Esophagus muscularis mucosa (tissue), 3 donors: Measurements from ENCODE around the gene SAMD10.

Experiments
- POLR2A ChIP-seq: fragments of 450-650 bp; IDR thresholded peaks from one replicate; pipeline ENCODE4 v1.6.1; 2017; ENCODE audit warnings: antibody characterized with exemption, moderate library complexity, mild to moderate bottlenecking, low read depth
- POLR2AphosphoS5 ChIP-seq, 2 donors: sonication (generic); formaldehyde crosslinking; IDR thresholded peaks; one replicate each; pipeline ENCODE4 v1.6.1; 2017; ENCODE audit warnings: antibody characterized with exemption in 2 of 2
- TF ChIP-seq, protein P1 (sequence below), 3 experiments: fragments of 200-600 bp in 2 of 3; fragments of 450-650 bp in 1 of 3; sonication (generic) in 2 of 3; IDR thresholded peaks; one replicate each; pipeline ENCODE4 v1.5.1; 2017 to 2019; ENCODE audit warnings: antibody characterized with exemption in 3 of 3, mild to moderate bottlenecking in 2 of 3, moderate library complexity in 1 of 3

GRCh38 chr20:63979557-63980316 is at the start of gene SAMD10:
- TF ChIP-seq, protein P1, sequence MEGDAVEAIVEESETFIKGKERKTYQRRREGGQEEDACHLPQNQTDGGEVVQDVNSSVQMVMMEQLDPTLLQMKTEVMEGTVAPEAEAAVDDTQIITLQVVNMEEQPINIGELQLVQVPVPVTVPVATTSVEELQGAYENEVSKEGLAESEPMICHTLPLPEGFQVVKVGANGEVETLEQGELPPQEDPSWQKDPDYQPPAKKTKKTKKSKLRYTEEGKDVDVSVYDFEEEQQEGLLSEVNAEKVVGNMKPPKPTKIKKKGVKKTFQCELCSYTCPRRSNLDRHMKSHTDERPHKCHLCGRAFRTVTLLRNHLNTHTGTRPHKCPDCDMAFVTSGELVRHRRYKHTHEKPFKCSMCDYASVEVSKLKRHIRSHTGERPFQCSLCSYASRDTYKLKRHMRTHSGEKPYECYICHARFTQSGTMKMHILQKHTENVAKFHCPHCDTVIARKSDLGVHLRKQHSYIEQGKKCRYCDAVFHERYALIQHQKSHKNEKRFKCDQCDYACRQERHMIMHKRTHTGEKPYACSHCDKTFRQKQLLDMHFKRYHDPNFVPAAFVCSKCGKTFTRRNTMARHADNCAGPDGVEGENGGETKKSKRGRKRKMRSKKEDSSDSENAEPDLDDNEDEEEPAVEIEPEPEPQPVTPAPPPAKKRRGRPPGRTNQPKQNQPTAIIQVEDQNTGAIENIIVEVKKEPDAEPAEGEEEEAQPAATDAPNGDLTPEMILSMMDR (IDR thresholded peaks at IDR 0.05) = peak in 2 of 3 experiments; percentile 20 to 22
- TF ChIP-seq POLR2AphosphoS5 (IDR thresholded peaks at IDR 0.05) (no peak), POLR2A (no peak)
